ENCODE measurements around the gene SPEF1.
A peak's percentile ranks its signal among the peaks of the same experiment; 100 is the strongest.

The SPEF1 gene

DNA sequence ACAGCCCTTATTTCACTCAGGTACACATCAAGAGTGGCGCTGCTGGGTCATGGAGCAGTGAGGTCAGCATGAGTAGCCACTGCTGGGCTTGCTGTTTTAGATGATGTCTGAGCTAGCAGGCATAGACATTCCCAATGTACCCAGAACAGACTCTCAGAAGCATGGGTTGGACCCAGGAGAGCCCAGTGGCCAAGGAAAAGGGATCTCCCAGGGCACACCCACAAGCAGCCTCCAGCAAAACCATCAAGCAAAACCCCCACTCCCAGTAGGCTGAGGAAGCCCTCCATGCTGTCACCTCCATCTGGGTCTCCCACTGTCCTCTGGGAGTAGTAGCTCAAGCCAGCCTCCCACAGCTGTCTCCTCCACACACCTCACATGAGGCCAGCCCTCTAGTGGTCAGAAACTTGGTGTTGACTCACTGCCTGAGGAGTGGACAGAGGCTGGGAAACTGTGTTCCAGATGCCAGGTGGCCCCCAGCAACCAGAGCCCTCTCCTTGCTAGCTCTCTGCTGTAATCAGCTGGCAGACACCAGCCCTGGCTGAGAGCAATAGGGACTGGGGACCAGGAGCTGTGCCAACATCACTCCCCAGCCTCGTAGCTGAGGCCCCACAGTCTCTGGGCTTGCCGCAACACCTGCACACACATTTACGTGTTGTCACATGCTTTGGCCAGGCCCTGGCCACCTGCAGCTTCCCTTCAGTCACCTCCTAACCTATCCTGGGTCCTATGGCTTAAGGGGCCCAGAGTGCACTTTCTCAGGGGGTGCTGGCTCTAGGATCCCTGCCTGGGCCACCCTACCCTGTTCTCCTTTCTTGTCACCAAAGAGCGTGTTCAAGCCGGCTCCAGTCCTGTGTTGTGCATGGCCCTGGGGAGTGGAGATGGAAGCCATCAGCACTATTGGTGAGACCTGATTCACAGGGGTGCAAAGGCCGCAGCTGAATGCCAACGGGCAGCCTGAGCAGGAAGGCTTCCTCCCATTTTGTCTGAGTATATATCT lies 37.2 kb upstream of the SPEF1 start:
- no peaks in the 10 kb centered on the region for H3K9me3 ChIP-seq (ENCODE audit: control insufficient read depth, insufficient read depth, low read length)
- TF ChIP-seq EZH2phosphoT487 (IDR thresholded peaks at IDR 0.05; ENCODE audit: borderline replicate concordance, low read length) = no peak
- TF ChIP-seq, protein P1, sequence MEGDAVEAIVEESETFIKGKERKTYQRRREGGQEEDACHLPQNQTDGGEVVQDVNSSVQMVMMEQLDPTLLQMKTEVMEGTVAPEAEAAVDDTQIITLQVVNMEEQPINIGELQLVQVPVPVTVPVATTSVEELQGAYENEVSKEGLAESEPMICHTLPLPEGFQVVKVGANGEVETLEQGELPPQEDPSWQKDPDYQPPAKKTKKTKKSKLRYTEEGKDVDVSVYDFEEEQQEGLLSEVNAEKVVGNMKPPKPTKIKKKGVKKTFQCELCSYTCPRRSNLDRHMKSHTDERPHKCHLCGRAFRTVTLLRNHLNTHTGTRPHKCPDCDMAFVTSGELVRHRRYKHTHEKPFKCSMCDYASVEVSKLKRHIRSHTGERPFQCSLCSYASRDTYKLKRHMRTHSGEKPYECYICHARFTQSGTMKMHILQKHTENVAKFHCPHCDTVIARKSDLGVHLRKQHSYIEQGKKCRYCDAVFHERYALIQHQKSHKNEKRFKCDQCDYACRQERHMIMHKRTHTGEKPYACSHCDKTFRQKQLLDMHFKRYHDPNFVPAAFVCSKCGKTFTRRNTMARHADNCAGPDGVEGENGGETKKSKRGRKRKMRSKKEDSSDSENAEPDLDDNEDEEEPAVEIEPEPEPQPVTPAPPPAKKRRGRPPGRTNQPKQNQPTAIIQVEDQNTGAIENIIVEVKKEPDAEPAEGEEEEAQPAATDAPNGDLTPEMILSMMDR (IDR thresholded peaks at IDR 0.05; ENCODE audit: low read depth, low read length, poor library complexity, severe bottlenecking) = peak; percentile 64
- no peaks in the 10 kb centered on the region for H3K9me2 ChIP-seq (replicated peaks; ENCODE audit: control insufficient read depth, low read length)
- peak overlapping the region; percentile 25; the same call in 1 of the 2 replicates for H3K4me2 ChIP-seq (ENCODE audit: low read length)
- H3K79me2 ChIP-seq (ENCODE audit: control insufficient read depth, low read length) = peaks cover 14% of the 10 kb centered on the region
- H4K20me1 ChIP-seq (ENCODE audit: control insufficient read depth, insufficient read depth, low read depth, low read length) = no peaks in the 10 kb centered on the region
- H3K4me1 ChIP-seq (ENCODE audit: control insufficient read depth, low read length) = peaks cover 24% of the 10 kb centered on the region
- no peak overlapping the region for H3K27ac ChIP-seq (ENCODE audit: low read depth, low read length)
- no peak overlapping the region for H3K4me3 ChIP-seq (ENCODE audit: low read length)
- H3F3A ChIP-seq (ENCODE audit: control insufficient read depth, insufficient read depth) = no peaks in the 10 kb centered on the region
- H3K36me3 ChIP-seq (ENCODE audit: control insufficient read depth, low read length) = peaks cover 10% of the 10 kb centered on the region
- no peaks in the 10 kb centered on the region; the same call in 1 of the 2 replicates for H3K27me3 ChIP-seq (ENCODE audit: control insufficient read depth, low read length)

DNA sequence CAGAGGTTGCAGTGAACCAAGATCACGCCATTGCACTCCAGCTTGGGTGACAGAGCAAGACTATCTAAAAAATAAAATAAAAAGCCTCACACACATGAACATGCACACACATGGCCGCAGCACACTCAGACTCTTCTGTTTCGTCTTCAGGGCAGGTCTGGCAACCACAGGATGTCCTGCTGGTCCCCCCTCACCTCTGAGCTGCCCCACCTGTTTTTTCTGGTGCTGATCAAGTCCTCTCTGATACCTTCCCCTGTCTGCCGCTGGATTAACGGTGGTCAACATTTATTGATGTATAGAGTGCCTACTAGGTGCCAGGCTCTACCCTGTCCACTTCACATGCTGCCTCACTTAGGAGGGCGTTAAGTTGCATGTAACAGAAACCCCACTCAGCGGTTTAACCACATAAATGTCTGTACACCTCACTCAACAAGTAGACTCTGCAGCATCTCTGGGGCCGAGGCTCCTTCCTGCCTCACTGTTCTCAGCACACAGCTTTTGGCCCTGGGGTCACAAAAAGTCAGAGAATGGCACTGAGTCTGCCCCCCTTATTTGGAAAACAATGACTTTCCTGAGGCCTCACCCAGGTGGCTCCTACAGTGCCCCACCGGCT lies 34.6 kb upstream of the SPEF1 start:
- H3K9me3 ChIP-seq (ENCODE audit: control insufficient read depth, insufficient read depth, low read length) = no peaks in the 10 kb centered on the region
- no peaks in the 10 kb centered on the region for H4K20me1 ChIP-seq (ENCODE audit: control insufficient read depth, insufficient read depth, low read depth, low read length)
- no peak overlapping the region for H3K4me3 ChIP-seq (ENCODE audit: low read length)
- no peaks in the 10 kb centered on the region for H3F3A ChIP-seq (ENCODE audit: control insufficient read depth, insufficient read depth)
- H3K36me3 ChIP-seq (ENCODE audit: control insufficient read depth, low read length) = no peaks in the 10 kb centered on the region
- no peak overlapping the region for H3K27ac ChIP-seq (ENCODE audit: low read depth, low read length)
- TF ChIP-seq EZH2phosphoT487 (IDR thresholded peaks at IDR 0.05; ENCODE audit: borderline replicate concordance, low read length) = no peak
- TF ChIP-seq, protein P1 (IDR thresholded peaks at IDR 0.05; ENCODE audit: low read depth, low read length, poor library complexity, severe bottlenecking) = no peak
- H3K79me2 ChIP-seq (ENCODE audit: control insufficient read depth, low read length) = peaks cover under 1% of the 10 kb centered on the region
- peaks cover 25% of the 10 kb centered on the region for H3K4me1 ChIP-seq (ENCODE audit: control insufficient read depth, low read length)
- no peaks in the 10 kb centered on the region for H3K9me2 ChIP-seq (replicated peaks; ENCODE audit: control insufficient read depth, low read length)
- no peaks in the 10 kb centered on the region; the same call in 1 of the 2 replicates for H3K27me3 ChIP-seq (ENCODE audit: control insufficient read depth, low read length)
- no peak overlapping the region for H3K4me2 ChIP-seq (ENCODE audit: low read length)

DNA sequence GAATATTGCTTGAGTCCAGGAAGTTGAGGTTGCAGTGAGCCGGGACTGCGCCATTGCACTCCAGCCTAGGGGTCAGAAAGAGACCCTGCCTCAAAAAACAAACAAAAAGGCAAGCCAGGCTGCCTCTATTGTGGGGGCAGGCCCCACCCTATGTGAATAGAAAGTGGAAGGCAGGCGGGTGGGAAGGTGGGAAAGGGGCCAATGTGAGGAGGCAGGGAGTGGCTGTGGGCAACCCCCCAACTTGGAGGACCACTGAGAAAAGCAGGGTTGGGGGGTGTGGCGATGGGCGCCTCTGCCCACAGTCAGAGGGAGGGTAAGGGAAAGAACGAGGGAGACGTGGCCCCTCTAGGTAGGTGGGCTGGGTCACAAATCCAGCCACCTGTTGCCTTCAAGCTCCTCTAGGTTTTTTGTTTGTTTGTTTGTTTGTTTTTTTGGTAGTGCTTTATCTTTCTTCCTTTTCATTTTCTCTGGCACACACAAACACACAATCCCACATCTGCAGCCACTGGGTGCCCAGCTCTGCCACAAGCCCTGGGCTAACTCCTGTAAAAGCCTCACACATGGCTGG lies 33.8 kb upstream of the SPEF1 start:
- no peaks in the 10 kb centered on the region for H3K36me3 ChIP-seq (ENCODE audit: control insufficient read depth, low read length)
- peaks cover 25% of the 10 kb centered on the region for H3K4me1 ChIP-seq (ENCODE audit: control insufficient read depth, low read length)
- no peaks in the 10 kb centered on the region for H3K9me2 ChIP-seq (replicated peaks; ENCODE audit: control insufficient read depth, low read length)
- H3K27me3 ChIP-seq (ENCODE audit: control insufficient read depth, low read length) = no peaks in the 10 kb centered on the region; the same call in 1 of the 2 replicates
- no peak overlapping the region for H3K4me2 ChIP-seq (ENCODE audit: low read length)
- H3F3A ChIP-seq (ENCODE audit: control insufficient read depth, insufficient read depth) = no peaks in the 10 kb centered on the region
- TF ChIP-seq EZH2phosphoT487 (IDR thresholded peaks at IDR 0.05; ENCODE audit: borderline replicate concordance, low read length) = no peak
- TF ChIP-seq, protein P1 (IDR thresholded peaks at IDR 0.05; ENCODE audit: low read depth, low read length, poor library complexity, severe bottlenecking) = no peak
- H3K27ac ChIP-seq (ENCODE audit: low read depth, low read length) = no peak overlapping the region
- no peaks in the 10 kb centered on the region for H3K79me2 ChIP-seq (ENCODE audit: control insufficient read depth, low read length)
- no peak overlapping the region for H3K4me3 ChIP-seq (ENCODE audit: low read length)
- H4K20me1 ChIP-seq (ENCODE audit: control insufficient read depth, insufficient read depth, low read depth, low read length) = no peaks in the 10 kb centered on the region
- no peaks in the 10 kb centered on the region for H3K9me3 ChIP-seq (ENCODE audit: control insufficient read depth, insufficient read depth, low read length)

Measured in DOHH2 (cell line).